Lower leg skin (tissue), 3 donors: ENCODE data around the gene NDUFB10.
"Not testable (repeated sequence)": the region's sequence is repeated elsewhere in the genome, so short reads cannot be mapped to it uniquely, and the experiment has no call there.

Experiments used
- POLR2A ChIP-seq, 2 donors: fragments of 450-650 bp; IDR thresholded peaks; one replicate each; pipeline ENCODE4 v1.6.1; 2016 to 2017; ENCODE audit warnings: antibody characterized with exemption in 2 of 2, mild to moderate bottlenecking in 1 of 2, moderate library complexity in 1 of 2
- TF ChIP-seq, protein P1 (sequence below), 3 donors: fragments of 450-650 bp; IDR thresholded peaks; one replicate each; pipeline ENCODE4 v1.5.1; 2016; ENCODE audit warnings: antibody characterized with exemption in 3 of 3, mild to moderate bottlenecking in 3 of 3, moderate library complexity in 2 of 3

DNA sequence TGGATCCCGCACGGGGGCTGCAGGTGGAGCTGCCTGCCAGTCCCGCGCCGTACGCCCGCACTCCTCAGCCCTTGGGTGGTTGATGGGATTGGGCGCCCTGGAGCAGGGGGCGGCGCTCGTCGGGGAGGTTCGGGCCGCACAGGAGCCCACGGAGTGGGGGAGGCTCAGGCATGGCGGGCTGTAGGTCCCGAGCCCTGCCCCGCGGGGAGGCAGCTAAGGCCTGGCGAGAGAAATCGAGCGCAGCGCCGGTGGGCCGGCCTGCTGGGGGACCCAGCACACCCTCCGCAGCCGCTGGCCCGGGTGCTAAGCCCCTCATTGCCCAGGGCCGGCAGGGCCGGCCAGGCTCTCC is 1.2 kb upstream of the NDUFB10 start:
- TF ChIP-seq, protein P1, sequence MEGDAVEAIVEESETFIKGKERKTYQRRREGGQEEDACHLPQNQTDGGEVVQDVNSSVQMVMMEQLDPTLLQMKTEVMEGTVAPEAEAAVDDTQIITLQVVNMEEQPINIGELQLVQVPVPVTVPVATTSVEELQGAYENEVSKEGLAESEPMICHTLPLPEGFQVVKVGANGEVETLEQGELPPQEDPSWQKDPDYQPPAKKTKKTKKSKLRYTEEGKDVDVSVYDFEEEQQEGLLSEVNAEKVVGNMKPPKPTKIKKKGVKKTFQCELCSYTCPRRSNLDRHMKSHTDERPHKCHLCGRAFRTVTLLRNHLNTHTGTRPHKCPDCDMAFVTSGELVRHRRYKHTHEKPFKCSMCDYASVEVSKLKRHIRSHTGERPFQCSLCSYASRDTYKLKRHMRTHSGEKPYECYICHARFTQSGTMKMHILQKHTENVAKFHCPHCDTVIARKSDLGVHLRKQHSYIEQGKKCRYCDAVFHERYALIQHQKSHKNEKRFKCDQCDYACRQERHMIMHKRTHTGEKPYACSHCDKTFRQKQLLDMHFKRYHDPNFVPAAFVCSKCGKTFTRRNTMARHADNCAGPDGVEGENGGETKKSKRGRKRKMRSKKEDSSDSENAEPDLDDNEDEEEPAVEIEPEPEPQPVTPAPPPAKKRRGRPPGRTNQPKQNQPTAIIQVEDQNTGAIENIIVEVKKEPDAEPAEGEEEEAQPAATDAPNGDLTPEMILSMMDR (IDR thresholded peaks at IDR 0.05), result not testable (repeated sequence)
- TF ChIP-seq POLR2A (IDR thresholded peaks at IDR 0.05), result not testable (repeated sequence)
